ENCODE data around the gene VWF. TPM values are rescaled to one million over a fixed set of nuclear protein-coding genes. Genes with fewer than 3 reads are reported as not detected.

The VWF gene
- total RNA-seq, 2 donors from 2014 or later: 20.9 to 63.2 TPM

DNA sequence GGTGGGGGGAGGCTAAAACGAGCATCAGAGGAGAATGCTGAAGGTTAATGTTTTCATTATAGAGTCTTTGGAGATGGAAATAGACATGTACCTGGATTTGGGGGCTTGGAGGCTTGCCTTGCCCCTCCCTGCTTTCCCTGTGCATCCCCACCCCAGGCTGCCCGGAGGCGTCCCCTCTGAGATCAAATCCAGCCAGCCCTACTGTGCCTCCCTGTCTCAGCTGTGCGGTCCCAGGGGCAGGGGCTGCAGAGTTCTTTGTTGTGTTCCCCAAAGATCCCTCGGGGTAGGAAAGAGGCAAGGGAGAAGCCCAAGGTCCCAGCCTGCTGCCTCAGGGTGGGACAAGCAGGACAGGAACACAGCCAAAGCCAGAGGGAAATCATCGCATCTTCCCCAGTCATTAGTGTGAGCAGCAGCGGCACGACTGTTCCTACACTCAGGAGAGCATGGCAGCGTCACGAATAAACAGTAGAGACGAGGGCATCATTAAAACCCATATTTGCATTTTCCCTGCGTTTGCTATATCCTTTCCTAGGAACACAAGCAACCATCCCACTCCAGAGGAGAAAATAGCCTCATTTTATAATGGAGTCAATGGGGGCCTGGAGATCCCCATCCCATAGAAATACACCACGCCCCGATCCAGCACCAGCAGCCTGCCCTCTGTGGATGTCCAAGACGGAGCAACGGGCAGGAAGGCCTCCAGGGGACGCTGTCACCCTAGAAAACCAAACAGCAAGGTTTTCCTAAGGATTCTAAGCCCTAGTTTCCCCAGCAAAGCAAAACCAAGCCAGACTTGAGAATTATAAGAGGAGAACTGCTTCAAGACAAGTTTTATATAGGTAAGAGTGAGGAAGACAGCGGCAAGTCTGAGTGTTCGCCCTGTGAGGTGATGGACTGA, 211.8 kb downstream of the VWF start:
- TF ChIP-seq, protein P1, sequence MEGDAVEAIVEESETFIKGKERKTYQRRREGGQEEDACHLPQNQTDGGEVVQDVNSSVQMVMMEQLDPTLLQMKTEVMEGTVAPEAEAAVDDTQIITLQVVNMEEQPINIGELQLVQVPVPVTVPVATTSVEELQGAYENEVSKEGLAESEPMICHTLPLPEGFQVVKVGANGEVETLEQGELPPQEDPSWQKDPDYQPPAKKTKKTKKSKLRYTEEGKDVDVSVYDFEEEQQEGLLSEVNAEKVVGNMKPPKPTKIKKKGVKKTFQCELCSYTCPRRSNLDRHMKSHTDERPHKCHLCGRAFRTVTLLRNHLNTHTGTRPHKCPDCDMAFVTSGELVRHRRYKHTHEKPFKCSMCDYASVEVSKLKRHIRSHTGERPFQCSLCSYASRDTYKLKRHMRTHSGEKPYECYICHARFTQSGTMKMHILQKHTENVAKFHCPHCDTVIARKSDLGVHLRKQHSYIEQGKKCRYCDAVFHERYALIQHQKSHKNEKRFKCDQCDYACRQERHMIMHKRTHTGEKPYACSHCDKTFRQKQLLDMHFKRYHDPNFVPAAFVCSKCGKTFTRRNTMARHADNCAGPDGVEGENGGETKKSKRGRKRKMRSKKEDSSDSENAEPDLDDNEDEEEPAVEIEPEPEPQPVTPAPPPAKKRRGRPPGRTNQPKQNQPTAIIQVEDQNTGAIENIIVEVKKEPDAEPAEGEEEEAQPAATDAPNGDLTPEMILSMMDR (IDR thresholded peaks at IDR 0.05): no peak
- intact Hi-C loops (cut with DNase I): no loop called here
- H3K27ac ChIP-seq: no peak overlapping the region
- H3K4me1 ChIP-seq: no peaks in the 10 kb centered on the region
- H3K36me3 ChIP-seq: no peaks in the 10 kb centered on the region
- H3K9me3 ChIP-seq: no peaks in the 10 kb centered on the region
- H3K4me3 ChIP-seq: no peak overlapping the region
- H3K27me3 ChIP-seq: no peaks in the 10 kb centered on the region
- no peak for DNase-seq
- H3K9ac ChIP-seq (ENCODE audit: low read depth in 2 of 2, low read length in 2 of 2): no peak overlapping the region

DNA sequence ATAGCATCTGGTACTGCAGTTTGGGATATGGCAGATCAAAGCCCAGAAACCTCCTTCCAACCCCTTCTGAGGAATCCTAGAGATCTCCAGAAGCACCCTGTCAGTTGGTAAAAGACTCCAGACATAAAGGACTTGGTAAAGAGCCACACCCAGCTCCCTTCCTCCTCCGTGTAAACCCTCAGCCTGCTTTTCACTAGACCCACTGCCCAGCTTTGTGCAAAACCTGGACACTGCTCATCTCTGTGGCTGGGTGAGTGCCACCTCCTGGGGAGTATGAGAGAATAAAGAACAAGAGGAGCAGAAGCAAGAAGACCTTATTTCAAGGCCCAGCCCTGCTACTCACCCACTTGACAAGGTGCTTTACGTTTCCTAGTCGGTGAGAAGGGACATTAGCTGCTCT, 212.5 kb downstream of the VWF start:
- Histone ChIP-seq H3K27ac (no peak overlapping the region), H3K36me3 (no peaks in the 10 kb centered on the region), H3K9ac (ENCODE audit: low read depth in 2 of 2, low read length in 2 of 2) (no peak overlapping the region), H3K27me3 (no peaks in the 10 kb centered on the region), H3K4me3 (no peak overlapping the region), H3K4me1 (no peaks in the 10 kb centered on the region), H3K9me3 (no peaks in the 10 kb centered on the region)
- DNase-seq: no peak
- intact Hi-C loops (cut with DNase I): no loop called here
- TF ChIP-seq, protein P1 (IDR thresholded peaks at IDR 0.05): no peak

DNA sequence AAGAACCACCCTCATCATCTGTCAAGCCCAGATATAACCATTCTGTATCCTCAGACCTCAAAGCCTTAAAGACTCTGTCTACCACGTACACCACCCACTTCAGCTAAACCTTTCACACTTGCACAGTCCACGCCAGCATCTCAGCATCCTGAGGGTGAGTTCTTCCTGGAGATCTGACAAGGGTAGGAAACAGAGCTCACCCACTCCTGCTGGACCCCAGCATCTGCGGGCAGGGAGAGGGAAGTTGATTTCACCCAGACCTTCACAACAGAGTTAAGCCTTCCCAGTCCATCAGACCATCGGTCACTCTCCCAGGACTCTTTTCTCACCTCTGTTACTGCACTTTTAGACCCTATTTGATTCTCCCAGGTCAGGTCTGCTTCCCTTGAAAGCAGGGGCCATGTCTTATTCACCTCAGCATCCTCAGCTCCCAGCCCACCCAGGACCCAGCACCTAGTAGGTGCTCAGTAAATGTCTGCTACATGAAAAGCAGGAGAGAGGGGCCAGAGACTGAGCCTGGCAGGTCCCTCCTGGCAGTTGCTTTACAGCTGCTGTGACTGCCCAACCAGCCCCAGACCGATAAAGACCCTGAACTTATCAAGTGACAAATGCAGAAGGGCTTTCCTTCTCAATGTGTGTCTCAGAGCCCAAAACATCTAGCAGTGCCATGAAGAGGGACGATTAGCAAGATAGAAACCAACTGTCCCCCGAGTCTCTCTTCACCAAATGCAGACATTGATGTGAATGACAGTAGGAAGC, 213.5 kb downstream of the VWF start:
- Histone ChIP-seq H3K27me3 (no peaks in the 10 kb centered on the region), H3K4me1 (no peaks in the 10 kb centered on the region), H3K4me3 (no peak overlapping the region), H3K9ac (ENCODE audit: low read depth in 2 of 2, low read length in 2 of 2) (no peak overlapping the region), H3K27ac (no peak overlapping the region), H3K36me3 (no peaks in the 10 kb centered on the region), H3K9me3 (no peaks in the 10 kb centered on the region)
- DNase-seq: no peak
- TF ChIP-seq, protein P1 (IDR thresholded peaks at IDR 0.05): no peak
- intact Hi-C loops (cut with DNase I): no loop called here

DNA sequence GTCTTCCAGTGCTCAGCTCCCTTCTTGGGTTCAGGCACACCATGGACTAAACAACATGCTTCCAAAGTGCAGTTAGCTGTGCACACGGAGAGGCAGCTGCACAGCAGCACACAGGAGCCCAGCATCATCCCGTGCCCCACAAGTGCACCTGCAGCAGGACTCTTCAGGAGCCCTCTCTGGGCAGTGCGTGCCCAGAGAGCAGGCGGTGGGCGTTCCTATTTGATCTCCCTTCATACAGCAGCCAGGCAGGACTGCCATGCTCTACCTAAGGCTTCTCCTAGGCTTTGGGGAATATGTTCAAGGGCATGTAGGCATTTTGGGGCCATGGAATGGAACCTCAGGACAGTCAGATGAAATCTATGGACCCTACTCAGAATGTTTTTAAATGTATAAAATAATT, 214.9 kb downstream of the VWF start:
- DNase-seq: no peak
- intact Hi-C loops (cut with DNase I): no loop called here
- TF ChIP-seq, protein P1 (IDR thresholded peaks at IDR 0.05): no peak
- H3K4me3 ChIP-seq: no peak overlapping the region
- H3K4me1 ChIP-seq: no peaks in the 10 kb centered on the region
- no peaks in the 10 kb centered on the region for H3K36me3 ChIP-seq
- no peaks in the 10 kb centered on the region for H3K27me3 ChIP-seq
- H3K9ac ChIP-seq (ENCODE audit: low read depth in 2 of 2, low read length in 2 of 2): no peak overlapping the region
- H3K27ac ChIP-seq: no peak overlapping the region
- no peaks in the 10 kb centered on the region for H3K9me3 ChIP-seq

DNA sequence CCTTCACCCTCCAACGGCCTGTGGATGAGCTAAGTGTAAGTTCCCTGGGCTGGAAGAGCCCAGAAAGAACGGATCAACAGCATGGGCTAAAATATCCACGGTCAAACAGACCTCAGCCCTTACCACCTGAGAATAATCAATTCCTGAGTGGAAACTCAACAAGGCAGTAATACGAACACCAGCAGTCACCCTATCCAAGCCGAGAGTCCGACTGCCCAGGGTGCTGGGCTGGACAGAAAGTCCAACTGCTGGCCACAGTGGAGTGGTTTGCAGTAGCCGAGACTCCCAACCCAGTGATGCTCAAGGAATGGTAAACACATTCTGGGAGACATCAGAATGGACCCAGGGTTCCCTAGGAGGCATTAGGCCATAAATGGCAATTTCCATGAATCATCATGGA, 216.2 kb downstream of the VWF start:
- Histone ChIP-seq H3K9ac (ENCODE audit: low read depth in 2 of 2, low read length in 2 of 2) (no peak overlapping the region), H3K27me3 (no peaks in the 10 kb centered on the region), H3K36me3 (no peaks in the 10 kb centered on the region), H3K4me3 (no peak overlapping the region), H3K4me1 (no peaks in the 10 kb centered on the region), H3K27ac (no peak overlapping the region), H3K9me3 (no peaks in the 10 kb centered on the region)
- TF ChIP-seq, protein P1 (IDR thresholded peaks at IDR 0.05): no peak
- intact Hi-C loops (cut with DNase I): no loop called here
- peak; percentile 4 for DNase-seq

All from colonic mucosa (tissue), 4 donors.